Stimulated activated naive CD8-positive, alpha-beta T cell treated with anti-CD3 and anti-CD28 coated beads, Interleukin-15, Interleukin-2, amounts not matched to agents 100 U/mL and 50 U/mL, for 24 hours (primary cell): ENCODE results near the gene PDGFRA.
"Not testable (repeated sequence)": the region's sequence is repeated elsewhere in the genome, so short reads cannot be mapped to it uniquely, and the experiment has no call there.

Experiments
- ATAC-seq: fragments of 150-1000 bp; cut with Tn5 transposase; one replicate; pipeline ENCODE4 v1.10.0; 2021
- DNase-seq: peaks from one replicate; pipeline ENCODE4 v3.0.0; 2021

Gene PDGFRA

GRCh38 chr4:54320826-54321685 lies 92.0 kb downstream of the PDGFRA start:
- ATAC-seq (no peak), DNase-seq (no peak)

- peak; percentile 46 for ATAC-seq
- peak; percentile 56 for DNase-seq
Observed at GRCh38 chr4:54322818-54323417, 93.8 kb downstream of the PDGFRA start.

- no peak for DNase-seq
- no peak for ATAC-seq
Observed at GRCh38 chr4:54330896-54331295, 101.8 kb downstream of the PDGFRA start.

- ATAC-seq (no peak), DNase-seq (no peak)
Observed at GRCh38 chr4:54332542-54332941, 103.4 kb downstream of the PDGFRA start.

- no peak for ATAC-seq
- DNase-seq, result no peak
Observed at GRCh38 chr4:54333657-54334056, 104.6 kb downstream of the PDGFRA start.

GRCh38 chr4:54334769-54335168 lies 105.7 kb downstream of the PDGFRA start:
- not testable (repeated sequence) for DNase-seq, ATAC-seq

- DNase-seq, result no peak
- ATAC-seq, result no peak
Observed at GRCh38 chr4:54337009-54337408, 107.9 kb downstream of the PDGFRA start.

GRCh38 chr4:54342067-54342466 lies 113.0 kb downstream of the PDGFRA start:
- DNase-seq, ATAC-seq: not testable (repeated sequence)
